ENCODE data around the gene HPSE2. TPM values are rescaled to one million over a fixed set of nuclear protein-coding genes. Genes with fewer than 3 reads are reported as not detected.
A peak's percentile ranks its signal among the peaks of the same experiment; 100 is the strongest.

The HPSE2 gene
- total RNA-seq, 1 experiment from 2014 or later: 0.20 TPM

DNA sequence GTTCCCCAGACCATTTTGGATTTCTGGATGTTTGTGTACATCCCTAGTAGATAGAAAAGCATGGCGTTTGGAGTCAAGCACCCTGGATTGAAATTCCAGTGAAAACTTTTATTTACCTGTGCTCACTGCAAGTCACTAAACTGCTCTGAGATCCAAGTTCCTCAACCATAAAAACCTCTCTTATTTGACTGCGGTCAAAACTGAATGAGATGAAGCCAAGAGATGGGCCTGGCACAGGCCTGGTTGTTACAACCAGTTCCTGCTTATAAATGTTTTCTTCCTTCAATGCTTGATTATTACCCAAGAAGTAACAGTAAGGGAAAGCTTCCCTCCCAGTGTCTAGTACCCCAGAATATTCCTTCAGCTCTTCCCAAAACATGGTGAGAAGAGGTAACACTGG lies 718.0 kb downstream of the HPSE2 start:
- H4K91ac ChIP-seq (ENCODE audit: insufficient read length, low read depth, low read length): no peak overlapping the region
- no peak overlapping the region for H3K9ac ChIP-seq (ENCODE audit: extremely low read depth, insufficient read length, low read length)
- no peak overlapping the region for H3K14ac ChIP-seq (ENCODE audit: insufficient read depth, low read length)
- no peaks in the 10 kb centered on the region for H3K79me1 ChIP-seq (ENCODE audit: insufficient read depth, low read depth, low read length, poor library complexity, severe bottlenecking)
- H3K9me3 ChIP-seq (ENCODE audit: control insufficient read depth, low read depth, low read length): no peaks in the 10 kb centered on the region
- no peak overlapping the region for H3K4ac ChIP-seq (ENCODE audit: low read depth, low read length)
- H3K4me2 ChIP-seq (ENCODE audit: insufficient read depth, insufficient read length, low read length): no peak overlapping the region
- no peak overlapping the region for H4K8ac ChIP-seq (replicated peaks; ENCODE audit: insufficient read length, low read depth, low read length)
- no peak overlapping the region for H3T11ph ChIP-seq (ENCODE audit: low read length)
- no peak overlapping the region for H2BK120ac ChIP-seq (ENCODE audit: low read depth, low read length, poor library complexity, severe bottlenecking)
- Mint-ChIP-seq H3K9me3 (peaks cover 2% of the 10 kb centered on the region in 2 experiments; a peak in 3 of 5 replicates), H3K36me3 (ENCODE audit: insufficient read depth in 1 of 3, low read depth in 3 of 3) (no peaks in the 10 kb centered on the region; a peak in 1 of 7 replicates), H3K27ac (0 out of 7 replicates have a peak overlapping the region, but pooled peaks of 1 of the 3 experiments have one; percentile 83), H3K27me3 (ENCODE audit: low read depth) (no peaks in the 10 kb centered on the region), H3K4me3 (no peak overlapping the region), H3K4me1 (0 out of 4 replicates have a peak, but pooled peaks cover 0 to 3% of the 10 kb centered on the region in 2 experiments)
- H2BK5ac ChIP-seq (ENCODE audit: insufficient read length, low read length): no peak overlapping the region
- no CpG with 5 or more reads among the region's 2 CpGs for WGBS (ENCODE audit: extremely low coverage, insufficient read length, low lambda C conversion rate)
- H3K79me2 ChIP-seq (ENCODE audit: insufficient read depth, low read length): no peaks in the 10 kb centered on the region
- H3K56ac ChIP-seq (ENCODE audit: insufficient read length, low read depth, low read length): no peak overlapping the region
- H2AK5ac ChIP-seq (ENCODE audit: insufficient read length, low read length): no peak overlapping the region
- no peak overlapping the region for H3K18ac ChIP-seq (ENCODE audit: insufficient read length, low read depth, low read length)
- H3K23ac ChIP-seq (ENCODE audit: insufficient read length, low read depth, low read length): no peak overlapping the region
- H4K20me1 ChIP-seq (ENCODE audit: control insufficient read depth, insufficient read depth, insufficient read length): no peaks in the 10 kb centered on the region
- H3K27me3 ChIP-seq (ENCODE audit: insufficient read depth, low read length): no peaks in the 10 kb centered on the region
- H3K23me2 ChIP-seq (ENCODE audit: insufficient read length, low read depth, low read length, poor library complexity, severe bottlenecking): no peaks in the 10 kb centered on the region
- TF ChIP-seq, protein P1, sequence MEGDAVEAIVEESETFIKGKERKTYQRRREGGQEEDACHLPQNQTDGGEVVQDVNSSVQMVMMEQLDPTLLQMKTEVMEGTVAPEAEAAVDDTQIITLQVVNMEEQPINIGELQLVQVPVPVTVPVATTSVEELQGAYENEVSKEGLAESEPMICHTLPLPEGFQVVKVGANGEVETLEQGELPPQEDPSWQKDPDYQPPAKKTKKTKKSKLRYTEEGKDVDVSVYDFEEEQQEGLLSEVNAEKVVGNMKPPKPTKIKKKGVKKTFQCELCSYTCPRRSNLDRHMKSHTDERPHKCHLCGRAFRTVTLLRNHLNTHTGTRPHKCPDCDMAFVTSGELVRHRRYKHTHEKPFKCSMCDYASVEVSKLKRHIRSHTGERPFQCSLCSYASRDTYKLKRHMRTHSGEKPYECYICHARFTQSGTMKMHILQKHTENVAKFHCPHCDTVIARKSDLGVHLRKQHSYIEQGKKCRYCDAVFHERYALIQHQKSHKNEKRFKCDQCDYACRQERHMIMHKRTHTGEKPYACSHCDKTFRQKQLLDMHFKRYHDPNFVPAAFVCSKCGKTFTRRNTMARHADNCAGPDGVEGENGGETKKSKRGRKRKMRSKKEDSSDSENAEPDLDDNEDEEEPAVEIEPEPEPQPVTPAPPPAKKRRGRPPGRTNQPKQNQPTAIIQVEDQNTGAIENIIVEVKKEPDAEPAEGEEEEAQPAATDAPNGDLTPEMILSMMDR (conservative IDR thresholded peaks at IDR 0.05): no peak
- no peak overlapping the region for H2BK15ac ChIP-seq (ENCODE audit: low read depth, low read length)
- no peak for DNase-seq
- H2AFZ ChIP-seq (ENCODE audit: low read length): no peak overlapping the region
- no peak overlapping the region for H2BK12ac ChIP-seq (ENCODE audit: insufficient read length, low read depth, low read length)
- no peaks in the 10 kb centered on the region for H3K4me1 ChIP-seq (ENCODE audit: insufficient read depth, low read length)
- H4K5ac ChIP-seq (ENCODE audit: insufficient read length, low read depth, low read length): no peak overlapping the region
- H2BK20ac ChIP-seq (ENCODE audit: low read depth, low read length, poor library complexity, severe bottlenecking): no peak overlapping the region
- H3K27ac ChIP-seq (ENCODE audit: insufficient read length, low read depth, low read length): no peak overlapping the region
